ENCODE measurements around the gene C22orf15.
"Not testable (repeated sequence)": the region's sequence is repeated elsewhere in the genome, so short reads cannot be mapped to it uniquely, and the experiment has no call there.

C22orf15 gene

GRCh38 chr22:23762842-23763578 lies at the start of gene C22orf15:
Gene C22orf15 (plus strand): TSS chr22:23762990. CDS start chr22:23763307, 317 bp downstream.
- Histone ChIP-seq H3K27ac (peak within 1 kb of the TSS in 3 of 21 experiments; percentile 18 to 55 (median 41)), H3K4me3 (peak within 1 kb of the TSS in 4 of 7 experiments; percentile 2 to 22 (median 16))

- H3K4me3 ChIP-seq = no peak overlapping the region
- H3K27ac ChIP-seq = no peak overlapping the region
Measured at GRCh38 chr22:23713696-23714595, 48.8 kb upstream of the C22orf15 start.

DNA sequence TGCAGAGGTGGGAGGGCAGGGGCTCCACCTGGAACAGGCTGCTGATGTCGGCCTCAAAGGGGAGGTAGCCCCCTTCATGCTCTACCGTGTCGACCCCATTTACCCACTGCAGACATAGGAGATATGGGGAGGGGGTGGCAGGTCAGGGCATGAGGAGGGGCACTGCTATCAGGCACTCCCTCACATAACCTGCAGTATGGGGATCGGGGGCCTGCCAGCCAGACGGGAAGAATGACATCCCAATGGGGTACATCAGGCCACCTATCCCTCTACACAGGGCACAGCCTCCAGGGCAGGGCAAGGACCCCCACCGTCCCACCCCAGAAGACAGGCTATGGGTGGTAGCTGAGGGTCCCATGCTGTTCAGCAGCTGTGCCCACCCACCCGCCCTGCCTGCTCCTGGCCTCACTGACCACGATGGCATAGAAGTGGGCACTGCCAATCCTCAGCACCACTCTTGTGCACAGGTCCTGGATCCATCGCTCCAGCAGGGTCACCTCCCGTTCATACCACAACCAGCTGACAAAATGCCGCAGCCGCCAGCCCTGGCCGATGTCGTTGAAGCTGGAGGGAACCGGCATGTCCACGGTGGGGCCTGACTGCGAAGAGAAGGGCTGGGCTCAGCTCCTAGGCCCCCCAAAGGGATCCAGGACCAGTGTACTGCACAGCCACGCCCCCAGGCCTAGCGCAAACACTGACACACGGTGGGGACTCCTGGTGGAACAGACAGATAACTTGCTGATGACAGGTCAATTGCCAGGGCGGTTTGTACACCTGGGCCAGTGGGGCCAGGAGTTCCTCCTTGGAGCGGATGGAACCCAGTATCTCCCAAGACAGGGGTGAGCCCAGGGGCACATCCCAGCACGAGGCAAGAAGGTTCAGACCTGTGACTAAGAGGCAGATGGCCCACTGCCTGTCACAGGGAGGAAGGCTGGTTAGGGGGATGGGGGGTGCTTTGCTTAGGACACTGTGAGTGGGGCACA lies 47.9 kb upstream of the C22orf15 start:
- Histone ChIP-seq H3K27ac (peak overlapping the region in 1 of 21 experiments; percentile 43), H3K4me3 (no peak overlapping the region)

- Histone ChIP-seq H3K27ac (peak overlapping the region in 1 of 21 experiments; percentile 91), H3K4me3 (peak overlapping the region in 5 of 7 experiments; percentile 55 to 86 (median 79))
Measured at GRCh38 chr22:23715806-23716375, 46.9 kb upstream of the C22orf15 start.

DNA sequence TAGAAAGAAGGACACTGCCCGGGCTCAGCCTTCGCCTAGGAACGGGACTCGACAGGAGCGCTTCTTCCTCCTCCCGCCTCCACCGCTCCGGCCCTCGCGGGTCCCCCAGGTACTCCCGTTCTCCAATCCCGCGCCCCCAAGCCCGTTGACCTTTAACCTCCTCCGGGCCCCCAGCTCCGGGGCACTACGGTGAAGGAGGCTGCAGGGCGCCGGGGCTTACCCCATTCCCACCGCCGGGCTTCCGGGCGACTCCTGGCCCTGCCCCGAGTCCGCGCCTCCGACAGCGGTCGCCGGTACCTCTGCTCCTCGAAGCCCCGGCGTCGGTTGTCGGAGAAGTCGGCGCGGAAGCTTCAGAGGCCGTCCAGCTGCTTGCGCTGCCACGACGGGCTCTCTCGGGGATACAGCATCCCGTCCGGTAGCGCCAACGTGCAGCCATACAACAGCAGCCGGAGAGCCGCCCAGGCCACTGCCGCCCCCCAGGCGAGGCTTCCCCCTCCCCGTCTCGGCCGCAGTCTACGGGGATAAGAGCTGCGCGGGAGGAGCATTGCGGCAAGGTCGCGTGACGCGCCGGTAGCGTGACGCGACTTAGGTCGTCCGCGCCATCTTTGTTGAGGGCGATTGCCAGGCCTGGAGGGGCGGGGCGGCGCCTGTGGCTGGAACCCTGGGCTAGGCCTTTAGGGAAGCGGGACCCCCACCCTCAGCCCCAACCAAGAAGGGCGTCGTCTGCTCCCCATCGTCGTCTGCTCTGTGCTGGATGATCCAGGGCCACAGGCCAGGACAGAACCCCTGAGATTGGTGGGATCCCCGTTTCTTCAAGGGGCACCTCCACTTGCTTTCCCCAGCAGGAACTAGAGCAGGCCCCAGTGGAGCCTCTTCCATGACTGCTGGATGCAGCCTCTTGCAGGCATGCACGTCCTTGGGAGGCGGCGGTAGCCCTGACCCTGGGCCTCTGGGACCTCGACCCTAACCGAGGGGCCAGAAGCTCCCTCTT lies 45.7 kb upstream of the C22orf15 start:
- peak overlapping the region; percentile 24 to 91 (median 83) for H3K27ac ChIP-seq

DNA sequence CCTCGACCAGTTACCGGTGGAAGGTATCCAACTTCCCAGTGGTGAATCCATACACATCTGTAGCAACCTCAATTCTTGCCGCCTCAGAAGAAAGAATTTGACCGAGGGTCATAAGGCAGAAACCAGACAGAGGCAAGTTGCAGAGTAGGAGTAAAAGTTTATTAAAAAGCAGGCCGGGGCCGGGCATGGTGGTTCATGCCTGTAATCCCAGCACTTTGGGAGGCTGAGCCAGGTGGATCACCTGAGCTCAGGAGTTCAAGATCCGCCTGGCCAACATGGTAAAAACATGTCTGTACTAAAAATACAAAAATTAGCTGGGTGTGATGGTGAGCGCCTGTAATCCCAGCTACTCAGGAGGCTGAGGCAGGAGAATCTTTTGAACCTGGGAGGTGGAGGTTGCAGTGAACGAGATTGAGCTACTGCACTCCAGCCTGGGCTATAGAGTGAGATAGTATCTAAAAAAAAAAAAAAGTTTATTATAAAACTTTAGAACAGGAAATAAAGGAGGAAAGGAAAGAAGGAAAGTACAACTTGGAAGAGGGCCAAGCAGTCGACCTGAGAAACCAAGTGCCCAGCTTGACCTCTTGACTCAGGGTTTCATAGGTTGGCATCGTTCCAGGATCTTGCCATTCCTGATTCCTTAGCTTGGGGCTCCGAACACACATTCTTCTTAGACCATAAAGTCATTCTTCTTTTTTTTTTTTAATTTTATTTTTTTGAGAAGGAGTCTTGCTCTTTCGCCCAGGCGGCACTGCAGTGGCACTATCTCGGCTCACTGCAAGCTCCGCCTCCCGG lies 44.2 kb upstream of the C22orf15 start:
- no peak overlapping the region for H3K4me3 ChIP-seq
- no peak overlapping the region for H3K27ac ChIP-seq

More for the DNA sequence above, 45.7 kb upstream of the C22orf15 start:
- peak overlapping the region; percentile 55 to 90 (median 79) for H3K4me3 ChIP-seq

DNA sequence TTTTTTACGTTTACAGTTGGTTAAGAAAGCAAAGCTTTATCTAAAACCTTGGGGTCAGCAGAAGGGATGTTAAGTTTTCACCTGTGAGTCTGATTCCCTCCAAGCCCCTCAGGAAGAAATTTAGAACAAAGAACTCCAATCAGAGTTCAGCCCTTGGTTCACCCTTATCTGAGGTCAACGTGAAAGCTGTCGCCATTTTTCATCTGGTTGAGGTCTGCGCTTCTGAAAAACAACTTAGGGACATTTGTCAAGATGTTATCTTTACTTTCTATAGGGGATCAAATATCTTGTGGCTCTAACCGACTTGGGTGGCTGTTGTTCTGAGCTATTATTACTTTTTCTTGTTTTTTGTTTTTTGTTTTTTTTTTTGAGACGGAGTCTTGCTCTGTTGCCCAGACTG lies 41.9 kb upstream of the C22orf15 start:
- no peak overlapping the region for H3K4me3 ChIP-seq
- no peak overlapping the region for H3K27ac ChIP-seq

- no peak overlapping the region for H3K27ac ChIP-seq
- no peak overlapping the region for H3K4me3 ChIP-seq
Measured at GRCh38 chr22:23722160-23722559, 40.6 kb upstream of the C22orf15 start.

GRCh38 chr22:23722724-23723123 lies 40.1 kb upstream of the C22orf15 start:
- H3K4me3 ChIP-seq = no peak overlapping the region
- no peak overlapping the region for H3K27ac ChIP-seq

DNA sequence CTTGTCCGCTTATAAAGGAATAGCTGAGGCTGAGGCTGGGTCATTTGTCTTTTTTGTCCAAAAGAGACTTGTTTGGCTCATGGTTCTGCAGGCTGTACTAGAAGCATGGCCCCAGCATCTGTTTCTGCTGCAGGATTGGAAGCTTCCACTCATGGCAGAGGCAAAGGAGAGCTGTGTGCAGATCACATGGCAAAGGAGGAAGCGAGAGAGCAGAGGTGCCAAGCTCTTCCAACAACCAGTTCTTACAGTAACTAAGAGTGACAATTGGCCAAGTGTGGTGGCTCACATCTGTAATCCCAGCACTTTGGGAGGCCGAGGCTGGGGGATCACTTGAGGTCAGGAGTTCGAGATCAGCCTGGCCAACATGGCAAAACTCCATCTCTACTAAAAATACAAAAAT lies 34.7 kb upstream of the C22orf15 start:
- not testable (repeated sequence) for H3K4me3 ChIP-seq, H3K27ac ChIP-seq

- Histone ChIP-seq H3K27ac (no peak overlapping the region), H3K4me3 (no peak overlapping the region)
Measured at GRCh38 chr22:23737696-23738095, 25.1 kb upstream of the C22orf15 start.

GRCh38 chr22:23742505-23743264 lies 20.1 kb upstream of the C22orf15 start:
- no peak overlapping the region for H3K4me3 ChIP-seq
- H3K27ac ChIP-seq = peak overlapping the region in 1 of 21 experiments; percentile 23

GRCh38 chr22:23743303-23743705 lies 19.5 kb upstream of the C22orf15 start:
- H3K4me3 ChIP-seq = no peak overlapping the region
- H3K27ac ChIP-seq = no peak overlapping the region

- Histone ChIP-seq H3K27ac (no peak overlapping the region), H3K4me3 (no peak overlapping the region)
Measured at GRCh38 chr22:23744001-23744400, 18.8 kb upstream of the C22orf15 start.

DNA sequence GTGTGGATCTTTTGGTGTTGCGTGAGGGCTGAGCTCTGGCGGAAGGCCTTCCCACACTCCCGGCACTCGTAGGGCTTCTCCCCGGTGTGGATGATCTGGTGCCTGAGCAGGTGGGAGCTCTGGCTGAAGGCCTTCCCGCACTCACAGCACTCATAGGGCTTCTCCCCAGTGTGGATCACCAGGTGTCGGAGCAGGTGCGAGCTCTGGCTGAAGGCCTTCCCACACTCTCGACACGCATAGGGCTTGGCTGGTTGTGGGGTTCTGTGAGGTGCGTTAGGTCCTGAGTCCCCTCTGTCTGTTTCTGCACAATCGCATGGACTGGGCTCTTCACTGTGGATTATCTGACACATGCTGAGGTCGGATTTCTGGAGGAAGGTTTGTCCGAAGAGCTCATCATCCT lies 18.3 kb upstream of the C22orf15 start:
- H3K27ac ChIP-seq = no peak overlapping the region
- H3K4me3 ChIP-seq = no peak overlapping the region

DNA sequence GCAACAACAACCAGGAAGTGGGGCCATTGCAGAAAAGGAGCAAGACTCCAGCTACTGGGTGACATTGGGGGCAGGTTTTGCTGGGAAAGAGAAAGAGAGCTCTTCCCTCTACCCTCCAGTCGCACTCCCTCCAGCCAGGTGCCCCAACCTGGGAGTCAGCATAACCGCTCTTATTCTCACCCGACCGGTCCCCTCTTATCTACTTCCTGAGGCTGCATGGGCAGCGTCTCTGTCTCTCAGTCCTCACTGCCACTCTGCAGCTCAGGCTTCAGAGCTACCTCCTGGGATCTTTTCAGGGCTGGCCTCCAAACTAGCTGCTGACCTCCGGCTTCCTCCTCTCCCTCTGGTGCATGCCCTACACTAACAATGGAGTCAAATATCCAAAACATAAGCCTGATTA lies 17.0 kb upstream of the C22orf15 start:
- Histone ChIP-seq H3K27ac (no peak overlapping the region), H3K4me3 (no peak overlapping the region)

Measured in skin epidermis (tissue), 12 donors.